22Rv1 (cell line): ENCODE results near the gene NPTX1.

Experiments
- ZFX ChIP-seq: fragments of 450-650 bp; IDR thresholded peaks from 2 replicates; pipeline ENCODE4 v1.6.1; 2017; ENCODE audit warnings: antibody characterized with exemption, borderline replicate concordance
- TF ChIP-seq, protein P1 (sequence below): fragments of 450-650 bp; IDR thresholded peaks from 2 replicates; pipeline ENCODE4 v1.5.1; 2017; ENCODE audit warnings: mild to moderate bottlenecking

DNA sequence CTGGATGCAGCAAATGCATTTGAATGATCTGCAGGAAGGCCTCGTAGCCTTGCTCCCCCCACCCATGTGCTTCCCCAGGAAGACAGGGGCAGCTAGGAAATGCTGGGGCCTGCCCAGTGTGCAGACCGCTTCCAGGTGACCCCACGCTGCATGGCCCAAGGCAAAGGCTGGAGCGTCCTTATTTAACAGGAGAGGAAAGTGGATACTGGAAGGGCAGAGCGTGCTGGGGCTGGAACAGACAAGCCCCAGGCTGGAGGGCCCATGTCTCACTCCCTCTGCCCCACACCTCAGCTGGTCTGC, 26.1 kb upstream of the NPTX1 start:
- TF ChIP-seq, protein P1, sequence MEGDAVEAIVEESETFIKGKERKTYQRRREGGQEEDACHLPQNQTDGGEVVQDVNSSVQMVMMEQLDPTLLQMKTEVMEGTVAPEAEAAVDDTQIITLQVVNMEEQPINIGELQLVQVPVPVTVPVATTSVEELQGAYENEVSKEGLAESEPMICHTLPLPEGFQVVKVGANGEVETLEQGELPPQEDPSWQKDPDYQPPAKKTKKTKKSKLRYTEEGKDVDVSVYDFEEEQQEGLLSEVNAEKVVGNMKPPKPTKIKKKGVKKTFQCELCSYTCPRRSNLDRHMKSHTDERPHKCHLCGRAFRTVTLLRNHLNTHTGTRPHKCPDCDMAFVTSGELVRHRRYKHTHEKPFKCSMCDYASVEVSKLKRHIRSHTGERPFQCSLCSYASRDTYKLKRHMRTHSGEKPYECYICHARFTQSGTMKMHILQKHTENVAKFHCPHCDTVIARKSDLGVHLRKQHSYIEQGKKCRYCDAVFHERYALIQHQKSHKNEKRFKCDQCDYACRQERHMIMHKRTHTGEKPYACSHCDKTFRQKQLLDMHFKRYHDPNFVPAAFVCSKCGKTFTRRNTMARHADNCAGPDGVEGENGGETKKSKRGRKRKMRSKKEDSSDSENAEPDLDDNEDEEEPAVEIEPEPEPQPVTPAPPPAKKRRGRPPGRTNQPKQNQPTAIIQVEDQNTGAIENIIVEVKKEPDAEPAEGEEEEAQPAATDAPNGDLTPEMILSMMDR, result no peak
- TF ChIP-seq ZFX, result no peak
